NCI-H446 treated with DMSO at 0.1 percent for 48 hours (cell line): ENCODE measurements around the gene PDE11A.
A peak's percentile ranks its signal among the peaks of the same experiment; 100 is the strongest.
"Not testable (repeated sequence)": the region's sequence is repeated elsewhere in the genome, so short reads cannot be mapped to it uniquely, and the experiment has no call there.

Experiments used
- DNase-seq: peaks from one replicate; lab custom pipeline; 2025; lab: John Stamatoyannopoulos, UW

The PDE11A gene

GRCh38 chr2:177817300-177817699, 255.3 kb downstream of the PDE11A start:
- peak; percentile 18 for DNase-seq

- peak; percentile 36 for DNase-seq
Measured at GRCh38 chr2:177816766-177817165, 255.8 kb downstream of the PDE11A start.

GRCh38 chr2:177812713-177813396, 259.7 kb downstream of the PDE11A start:
- DNase-seq: no peak

GRCh38 chr2:177810906-177811305, 261.7 kb downstream of the PDE11A start:
- no peak for DNase-seq

GRCh38 chr2:177808984-177809809, 263.4 kb downstream of the PDE11A start:
- DNase-seq: no peak

- no peak for DNase-seq
Measured at GRCh38 chr2:177806025-177806424, 266.6 kb downstream of the PDE11A start.

- no peak for DNase-seq
Measured at GRCh38 chr2:177799531-177799930, 273.0 kb downstream of the PDE11A start.

- DNase-seq: no peak
Measured at GRCh38 chr2:177797808-177798207, 274.8 kb downstream of the PDE11A start.

- DNase-seq: no peak
Measured at GRCh38 chr2:177796654-177797415, 275.7 kb downstream of the PDE11A start.

GRCh38 chr2:177796011-177796410, 276.6 kb downstream of the PDE11A start:
- no peak for DNase-seq

GRCh38 chr2:177785143-177785542, 287.4 kb downstream of the PDE11A start:
- DNase-seq: not testable (repeated sequence)

- no peak for DNase-seq
Measured at GRCh38 chr2:177784745-177785067, 287.9 kb downstream of the PDE11A start.

GRCh38 chr2:177783835-177784744, 288.5 kb downstream of the PDE11A start:
- DNase-seq: no peak

- DNase-seq: no peak
Measured at GRCh38 chr2:177783091-177783490, 289.5 kb downstream of the PDE11A start.

GRCh38 chr2:177782613-177783012, 290.0 kb downstream of the PDE11A start:
- no peak for DNase-seq

- no peak for DNase-seq
Measured at GRCh38 chr2:177778472-177778871, 294.1 kb downstream of the PDE11A start.

- no peak for DNase-seq
Measured at GRCh38 chr2:177772529-177772928, 300.0 kb downstream of the PDE11A start.

GRCh38 chr2:177771191-177771590, 301.4 kb downstream of the PDE11A start:
- no peak for DNase-seq

GRCh38 chr2:177767768-177768167, 304.8 kb downstream of the PDE11A start:
- DNase-seq: no peak

GRCh38 chr2:177765698-177766097, 306.9 kb downstream of the PDE11A start:
- DNase-seq: no peak

- DNase-seq: peak; percentile 52
Measured at GRCh38 chr2:177763531-177764265, 308.9 kb downstream of the PDE11A start.
